GM19463 (cell line): ENCODE data around the gene WWOX.

Experiments
- ATAC-seq: cut with Tn5 transposase; IDR thresholded peaks from one replicate; pipeline ENCODE4 v1.9.1; 2021; ENCODE audit warnings: mild to moderate bottlenecking, moderate library complexity; ENCODE audit not compliant: unreplicated experiment

Gene WWOX

GRCh38 chr16:78386557-78387324, 287.3 kb downstream of the WWOX start:
- no peak for ATAC-seq

- no peak for ATAC-seq
Measured at GRCh38 chr16:78389009-78389498, 289.6 kb downstream of the WWOX start.

- ATAC-seq: no peak
Measured at GRCh38 chr16:78390092-78390491, 290.6 kb downstream of the WWOX start.

GRCh38 chr16:78390508-78391324, 291.3 kb downstream of the WWOX start:
- ATAC-seq: no peak

GRCh38 chr16:78392585-78393195, 293.2 kb downstream of the WWOX start:
- no peak for ATAC-seq

GRCh38 chr16:78395035-78395434, 295.6 kb downstream of the WWOX start:
- ATAC-seq: no peak

GRCh38 chr16:78396046-78396445, 296.6 kb downstream of the WWOX start:
- no peak for ATAC-seq

GRCh38 chr16:78396673-78397072, 297.2 kb downstream of the WWOX start:
- no peak for ATAC-seq

GRCh38 chr16:78399384-78399783, 299.9 kb downstream of the WWOX start:
- no peak for ATAC-seq

GRCh38 chr16:78402833-78403232, 303.4 kb downstream of the WWOX start:
- no peak for ATAC-seq

GRCh38 chr16:78405040-78405439, 305.6 kb downstream of the WWOX start:
- no peak for ATAC-seq

GRCh38 chr16:78405833-78406232, 306.4 kb downstream of the WWOX start:
- ATAC-seq: no peak

- ATAC-seq: no peak
Measured at GRCh38 chr16:78407191-78407590, 307.7 kb downstream of the WWOX start.

GRCh38 chr16:78413651-78414050, 314.2 kb downstream of the WWOX start:
- ATAC-seq: no peak

GRCh38 chr16:78415013-78415412, 315.6 kb downstream of the WWOX start:
- no peak for ATAC-seq

- ATAC-seq: no peak
Measured at GRCh38 chr16:78415669-78416068, 316.2 kb downstream of the WWOX start.

GRCh38 chr16:78416400-78416799, 316.9 kb downstream of the WWOX start:
- ATAC-seq: no peak

- no peak for ATAC-seq
Measured at GRCh38 chr16:78421181-78421708, 321.8 kb downstream of the WWOX start.

- ATAC-seq: no peak
Measured at GRCh38 chr16:78425281-78425680, 325.8 kb downstream of the WWOX start.

GRCh38 chr16:78425891-78426510, 326.5 kb downstream of the WWOX start:
- no peak for ATAC-seq

GRCh38 chr16:78428193-78428592, 328.7 kb downstream of the WWOX start:
- ATAC-seq: no peak
